Activated CD4-positive, alpha-beta memory T cell treated with anti-CD3 and anti-CD28 coated beads for 36 hours (primary cell): ENCODE measurements around the gene CFL1. TPM values are rescaled to one million over a fixed set of nuclear protein-coding genes. Genes with fewer than 3 reads are reported as not detected.

Source experiments
- CTCF ChIA-PET: fragments of 350-600 bp; sonication (Branson Sonifier 250); formaldehyde crosslinking; loops from one replicate; lab custom pipeline; 2021; ENCODE audit warnings: antibody characterized with exemption, inconsistent platforms; lab: Charles Lee
- POLR2A ChIA-PET: fragments of 350-600 bp; sonication (Branson Sonifier 250); formaldehyde crosslinking; loops from one replicate; lab custom pipeline; 2021; ENCODE audit warnings: antibody characterized with exemption; lab: Charles Lee
- DNase-seq: peaks from one replicate; pipeline ENCODE4 v3.0.0-alpha.2; 2020
- H3K27ac Mint-ChIP-seq: one replicate; pipeline ENCODE4 v1.8.0; 2021; ENCODE audit warnings: mixed read lengths
- H3K27me3 Mint-ChIP-seq: one replicate; pipeline ENCODE4 v1.8.0; 2021; ENCODE audit warnings: mixed read lengths
- H3K36me3 Mint-ChIP-seq: one replicate; pipeline ENCODE4 v1.8.0; 2021; ENCODE audit warnings: mixed read lengths
- H3K4me1 Mint-ChIP-seq: one replicate; pipeline ENCODE4 v1.8.0; 2021; ENCODE audit warnings: low read depth, mixed read lengths
- H3K4me3 Mint-ChIP-seq: one replicate; pipeline ENCODE4 v1.8.0; 2021; ENCODE audit warnings: mild to moderate bottlenecking, mixed read lengths
- H3K9me3 Mint-ChIP-seq: one replicate; pipeline ENCODE4 v1.8.0; 2021; ENCODE audit warnings: mixed read lengths
- intact Hi-C: fragments of 100-400 bp; cut with micrococcal nuclease; formaldehyde crosslinking; loops from one replicate; pipeline ENCODE4 v1.15.1; 2023
- total RNA-seq, 2 experiments: library from RNA; stranded (reverse); gene quantifications; one replicate each; pipeline ENCODE4 v1.2.3, GENCODE V29; 2021

The CFL1 gene
- total RNA-seq, 2 experiments from 2014 or later = 1,166 to 1,191 TPM

GRCh38 chr11:65854852-65855837, 2.8 kb downstream of the CFL1 start:
- intact Hi-C loops = no loop called here

DNA sequence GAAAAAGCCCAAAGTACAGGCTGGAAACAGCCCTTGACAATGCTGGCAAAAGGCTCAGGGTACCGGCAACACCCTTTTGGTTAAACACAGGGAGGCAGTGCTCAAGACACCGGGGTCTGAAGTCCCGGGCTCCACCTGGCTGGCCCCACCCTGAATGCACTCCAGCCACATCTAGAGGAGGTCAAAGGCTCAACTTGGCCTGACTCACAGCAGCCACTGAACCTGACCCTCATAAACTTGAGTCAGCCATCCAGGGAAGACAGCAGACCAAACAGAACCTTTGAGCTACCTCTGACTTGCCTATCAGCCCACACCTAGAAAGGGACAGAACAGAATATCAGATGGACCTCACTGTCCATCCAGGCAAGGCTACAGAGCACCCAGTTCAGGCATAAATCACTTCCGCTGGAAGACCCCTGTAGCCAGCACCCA, 3.8 kb downstream of the CFL1 start:
- POLR2A ChIA-PET = interaction anchor here (1.1 kb wide), 1 partner anchor 9 kb away, joined by 5 read pairs; no protein-coding TSS in a partner anchor
- H3K9me3 Mint-ChIP-seq = peaks cover 10% of the 10 kb centered on the region
- peak overlapping the region; percentile 59 for H3K4me3 Mint-ChIP-seq
- CTCF ChIA-PET = interaction anchor here (0.9 to 3.6 kb wide), 2 partner anchors 35 to 143 kb away, joined by 3 to 33 read pairs; partner anchors contain the start of genes CCDC85B and FIBP
- DNase-seq = peak; percentile 5
- peaks cover 30% of the 10 kb centered on the region for H3K4me1 Mint-ChIP-seq
- intact Hi-C loops = no loop called here
- no peaks in the 10 kb centered on the region for H3K27me3 Mint-ChIP-seq
- H3K36me3 Mint-ChIP-seq = peaks cover 57% of the 10 kb centered on the region
- H3K27ac Mint-ChIP-seq = peak overlapping the region; percentile 13

More at GRCh38 chr11:65854852-65855837, 2.8 kb downstream of the CFL1 start:
- Mint-ChIP-seq H3K36me3 (peaks cover 57% of the 10 kb centered on the region), H3K4me3 (peak overlapping the region; percentile 88), H3K27ac (peak overlapping the region; percentile 58), H3K4me1 (peaks cover 33% of the 10 kb centered on the region), H3K27me3 (no peaks in the 10 kb centered on the region), H3K9me3 (peaks cover 10% of the 10 kb centered on the region)
- ChIA-PET POLR2A (no interaction called here), CTCF (interaction anchor here (10.5 kb wide), 1 partner anchor 32 kb away, joined by 277 read pairs; the partner anchor contains the start of genes CCDC85B and FIBP)
- DNase-seq = peak; percentile 4

GRCh38 chr11:65853246-65853979, 4.6 kb downstream of the CFL1 start:
- CTCF ChIA-PET = interaction anchor here (0.9 to 3.7 kb wide), 5 partner anchors 7 to 228 kb away, joined by 3 to 33 read pairs (median 14); partner anchors contain the start of genes CCDC85B, FIBP, KAT5 and MUS81
- Mint-ChIP-seq H3K4me3 (no peak overlapping the region), H3K9me3 (peaks cover 10% of the 10 kb centered on the region), H3K27me3 (no peaks in the 10 kb centered on the region), H3K36me3 (peaks cover 57% of the 10 kb centered on the region), H3K4me1 (peaks cover 30% of the 10 kb centered on the region), H3K27ac (peak overlapping the region; percentile 5)
- intact Hi-C loops = no loop called here
- DNase-seq = no peak
- POLR2A ChIA-PET = interaction anchor here (0.9 to 2.9 kb wide), 7 partner anchors 8 to 134 kb away, joined by 3 to 15 read pairs (median 3); partner anchors contain the start of genes CCDC85B and SNX32

DNA sequence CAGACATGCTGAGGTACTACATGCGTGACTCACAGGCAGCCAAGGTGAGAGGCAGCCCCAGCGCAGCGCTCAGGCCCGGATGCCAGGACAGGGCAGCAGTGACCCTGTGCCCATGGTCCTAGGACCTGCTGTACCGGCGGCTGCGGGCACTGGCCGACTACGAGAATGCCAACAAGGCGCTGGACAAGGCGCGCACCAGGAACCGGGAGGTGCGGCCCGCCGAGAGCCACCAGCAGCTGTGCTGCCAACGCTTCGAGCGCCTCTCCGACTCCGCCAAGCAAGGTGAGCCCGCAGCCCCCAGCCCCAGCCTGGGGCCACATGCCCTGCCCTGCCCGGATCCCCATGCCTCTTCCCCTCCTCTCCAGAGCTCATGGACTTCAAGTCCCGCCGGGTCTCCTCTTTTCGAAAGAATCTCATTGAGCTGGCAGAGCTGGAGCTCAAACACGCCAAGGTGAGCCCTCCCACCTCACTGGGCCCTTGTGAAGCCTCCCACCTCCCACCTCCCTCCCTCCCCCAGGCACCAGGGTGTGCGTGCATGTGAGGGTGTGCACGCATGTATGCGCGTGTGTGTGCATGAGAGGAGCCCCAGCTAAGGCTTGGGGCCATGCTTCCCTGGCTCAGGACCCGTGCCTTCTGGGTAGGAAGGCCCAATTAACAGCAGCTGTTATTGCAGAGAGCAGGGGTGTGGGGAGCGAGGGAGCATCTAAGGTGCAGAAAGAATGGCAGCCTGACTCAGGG, 5.3 kb downstream of the CFL1 start:
- peaks cover 10% of the 10 kb centered on the region for H3K9me3 Mint-ChIP-seq
- no peak overlapping the region for H3K27ac Mint-ChIP-seq
- intact Hi-C loops = no loop called here

DNA sequence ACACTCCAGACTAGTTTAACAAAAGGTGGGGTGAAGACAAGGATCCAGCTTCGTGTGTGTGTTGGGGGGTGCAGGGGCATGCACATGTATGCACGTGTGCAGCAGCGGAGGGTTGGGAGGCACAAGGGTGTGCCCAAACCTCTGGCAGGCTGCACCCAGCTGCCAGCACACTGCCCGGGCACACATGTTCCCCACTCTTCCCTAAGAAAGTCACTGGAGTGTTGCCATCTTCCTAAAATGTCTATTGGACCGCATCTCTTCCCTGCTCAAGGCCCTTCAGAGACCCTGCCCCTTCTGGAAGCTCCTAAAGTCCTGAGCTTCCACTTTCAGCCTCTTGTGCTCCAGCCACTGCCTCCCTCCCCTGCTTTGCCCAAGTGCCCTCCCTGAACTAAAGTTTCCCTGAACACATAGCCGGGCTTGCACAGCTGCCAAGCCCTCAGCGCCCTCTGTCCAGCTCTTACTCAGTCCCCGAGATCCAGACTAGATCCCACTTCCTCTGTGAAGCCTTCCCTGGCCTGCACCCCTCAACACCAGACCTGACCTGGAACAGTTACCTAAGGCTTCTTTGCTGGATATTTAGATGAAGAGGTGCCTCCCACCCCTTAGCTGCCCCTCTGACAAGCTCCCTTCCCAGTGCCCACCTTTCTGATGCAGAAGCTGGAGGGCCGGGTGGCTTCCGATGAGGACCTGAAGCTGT, 6.0 kb downstream of the CFL1 start:
- Mint-ChIP-seq H3K4me1 (peaks cover 30% of the 10 kb centered on the region), H3K4me3 (no peak overlapping the region)
- intact Hi-C loops = no loop called here

More for the DNA sequence above, 5.3 kb downstream of the CFL1 start:
- peak; percentile 7 for DNase-seq
- Mint-ChIP-seq H3K36me3 (peaks cover 56% of the 10 kb centered on the region), H3K27me3 (no peaks in the 10 kb centered on the region), H3K4me3 (no peak overlapping the region), H3K4me1 (peaks cover 30% of the 10 kb centered on the region)
- POLR2A ChIA-PET = interaction anchor here (0.9 to 2.9 kb wide), 8 partner anchors 8 to 133 kb away, joined by 3 to 15 read pairs (median 4); partner anchors contain the start of genes CCDC85B and SNX32
- CTCF ChIA-PET = interaction anchor here (1.2 to 3.7 kb wide), 5 partner anchors 8 to 227 kb away, joined by 3 to 33 read pairs (median 23); partner anchors contain the start of genes CCDC85B, FIBP, KAT5 and MUS81

DNA sequence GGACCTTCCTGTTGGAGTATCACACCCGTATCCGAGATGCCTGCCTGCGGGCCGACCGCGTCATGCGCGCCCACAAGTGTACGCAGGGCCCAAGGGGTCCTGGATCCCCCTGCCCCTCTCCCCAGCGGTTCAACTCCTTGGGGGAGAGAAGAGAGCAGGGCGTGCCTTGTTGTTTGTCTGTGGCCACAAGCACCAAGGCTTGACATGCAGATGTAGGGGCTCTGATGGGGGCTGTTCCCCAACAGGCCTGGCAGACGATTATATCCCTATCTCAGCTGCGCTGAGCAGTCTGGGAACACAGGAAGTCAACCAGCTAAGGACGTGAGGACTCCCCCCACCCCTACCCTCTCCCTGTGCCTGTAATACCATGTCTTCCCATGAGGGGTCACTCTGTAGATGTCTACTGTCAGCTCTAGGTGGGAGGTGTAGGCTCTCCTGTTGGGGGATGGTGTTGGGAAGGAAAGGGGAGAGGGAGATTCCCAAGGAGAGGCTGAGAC, 6.8 kb downstream of the CFL1 start:
- ChIA-PET POLR2A (interaction anchor here (0.8 to 2.9 kb wide), 3 partner anchors 18 to 50 kb away, joined by 3 to 15 read pairs (median 3); no protein-coding TSS in a partner anchor), CTCF (interaction anchor here (0.8 to 3.7 kb wide), 11 partner anchors 10 to 194 kb away, joined by 3 to 33 read pairs (median 7); partner anchors contain the start of genes CCDC85B, FIBP, KAT5 and MUS81)
- intact Hi-C loops = no loop called here
- peaks cover 10% of the 10 kb centered on the region for H3K9me3 Mint-ChIP-seq
- no peak overlapping the region for H3K4me3 Mint-ChIP-seq
- peak; percentile 24 for DNase-seq
- peaks cover 46% of the 10 kb centered on the region for H3K36me3 Mint-ChIP-seq
- no peaks in the 10 kb centered on the region for H3K27me3 Mint-ChIP-seq
- H3K4me1 Mint-ChIP-seq = peaks cover 22% of the 10 kb centered on the region
- no peak overlapping the region for H3K27ac Mint-ChIP-seq

More for the DNA sequence above, 6.0 kb downstream of the CFL1 start:
- POLR2A ChIA-PET = interaction anchor here (0.8 to 2.9 kb wide), 6 partner anchors 14 to 49 kb away, joined by 3 to 15 read pairs (median 3); partner anchors contain the start of gene CCDC85B
- H3K27me3 Mint-ChIP-seq = no peaks in the 10 kb centered on the region
- H3K27ac Mint-ChIP-seq = no peak overlapping the region
- DNase-seq = peak; percentile 8
- peaks cover 10% of the 10 kb centered on the region for H3K9me3 Mint-ChIP-seq
- peaks cover 54% of the 10 kb centered on the region for H3K36me3 Mint-ChIP-seq
- CTCF ChIA-PET = interaction anchor here (0.8 to 3.7 kb wide), 12 partner anchors 9 to 226 kb away, joined by 3 to 33 read pairs (median 6); partner anchors contain the start of genes CCDC85B, FIBP, KAT5 and MUS81

DNA sequence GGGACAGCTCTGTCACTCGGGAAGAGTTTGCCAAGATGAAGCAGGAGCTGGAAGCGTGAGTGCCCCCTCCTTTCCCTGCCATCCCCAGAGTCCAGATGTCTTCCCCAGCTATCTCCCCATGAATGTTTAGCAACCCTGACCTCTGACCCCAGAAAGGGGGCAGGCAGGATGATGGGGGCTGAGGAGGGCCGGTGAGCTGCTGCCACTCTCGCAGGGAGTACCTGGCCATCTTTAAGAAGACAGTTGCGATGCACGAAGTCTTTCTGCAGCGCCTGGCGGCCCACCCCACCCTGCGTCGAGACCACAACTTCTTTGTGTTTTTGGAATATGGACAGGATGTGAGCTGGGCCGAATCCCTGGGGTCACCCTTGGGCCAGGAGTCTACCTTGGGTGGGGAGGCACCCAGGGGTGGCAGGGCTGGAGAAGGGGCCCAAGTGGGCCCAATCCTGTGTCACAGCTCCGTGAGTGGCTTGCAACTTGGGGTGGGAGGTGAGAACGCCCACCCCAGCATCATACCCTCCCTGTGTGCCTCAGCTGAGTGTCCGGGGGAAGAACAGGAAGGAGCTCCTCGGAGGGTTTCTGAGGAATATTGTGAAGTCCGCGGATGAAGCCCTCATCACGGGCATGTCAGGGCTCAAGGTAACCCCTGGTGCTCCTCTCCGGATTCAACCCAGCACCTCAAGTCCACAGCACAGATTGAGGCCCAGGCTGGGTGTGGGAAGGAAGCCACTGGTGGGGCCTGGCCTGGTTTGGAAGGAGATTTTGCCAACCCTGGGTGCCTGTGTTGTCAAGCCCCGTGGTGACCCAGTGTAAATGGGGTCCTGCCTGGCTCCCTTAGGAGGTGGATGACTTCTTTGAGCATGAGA, 7.5 kb downstream of the CFL1 start:
- H3K36me3 Mint-ChIP-seq = peaks cover 39% of the 10 kb centered on the region
- intact Hi-C loops = no loop called here
- peak; percentile 15 for DNase-seq
- ChIA-PET CTCF (interaction anchor here (0.9 to 3.7 kb wide), 12 partner anchors 10 to 147 kb away, joined by 3 to 33 read pairs (median 6); partner anchors contain the start of genes CCDC85B, FIBP, KAT5 and MUS81), POLR2A (interaction anchor here (0.8 kb wide), 2 partner anchors 9 to 13 kb away, joined by 3 read pairs; no protein-coding TSS in a partner anchor)
- H3K4me3 Mint-ChIP-seq = no peak overlapping the region
- peaks cover 10% of the 10 kb centered on the region for H3K9me3 Mint-ChIP-seq
- no peak overlapping the region for H3K27ac Mint-ChIP-seq
- peaks cover 15% of the 10 kb centered on the region for H3K4me1 Mint-ChIP-seq
- H3K27me3 Mint-ChIP-seq = no peaks in the 10 kb centered on the region

GRCh38 chr11:65849771-65850216, 8.2 kb downstream of the CFL1 start:
- intact Hi-C loops = no loop called here

DNA sequence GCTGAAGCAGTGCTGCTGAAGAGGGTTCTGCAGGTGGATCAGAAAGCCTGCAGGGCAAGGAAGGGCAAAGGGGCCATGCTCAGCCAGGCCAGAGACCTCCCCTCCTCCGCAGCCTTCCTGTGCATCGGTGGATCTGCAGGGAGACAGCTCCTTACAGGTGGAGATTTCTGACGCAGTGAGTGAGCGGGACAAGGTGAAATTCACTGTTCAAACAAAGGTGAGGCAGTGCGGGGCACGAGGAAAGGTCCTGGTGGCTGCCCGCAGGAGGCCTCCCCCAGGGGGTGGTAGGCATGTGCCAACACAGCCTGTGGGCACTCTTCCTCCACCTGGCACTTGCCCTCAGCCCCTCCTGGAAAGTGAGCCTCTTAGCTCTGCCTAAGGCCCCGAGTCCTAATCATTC, 8.6 kb downstream of the CFL1 start:
- no peak overlapping the region for H3K4me3 Mint-ChIP-seq
- intact Hi-C loops = no loop called here
- H3K4me1 Mint-ChIP-seq = peaks cover 8% of the 10 kb centered on the region
- H3K27me3 Mint-ChIP-seq = no peaks in the 10 kb centered on the region
- H3K27ac Mint-ChIP-seq = no peak overlapping the region
- POLR2A ChIA-PET = no interaction called here
- peaks cover 30% of the 10 kb centered on the region for H3K36me3 Mint-ChIP-seq
- no peak for DNase-seq
- CTCF ChIA-PET = interaction anchor here (0.7 to 3.7 kb wide), 4 partner anchors 11 to 39 kb away, joined by 3 to 26 read pairs (median 4); partner anchors contain the start of genes FIBP and MUS81
- peaks cover 10% of the 10 kb centered on the region for H3K9me3 Mint-ChIP-seq

More at GRCh38 chr11:65849771-65850216, 8.2 kb downstream of the CFL1 start:
- no peak for DNase-seq
- CTCF ChIA-PET = interaction anchor here (0.7 to 3.7 kb wide), 6 partner anchors 11 to 40 kb away, joined by 3 to 26 read pairs (median 4); partner anchors contain the start of genes CCDC85B, FIBP and MUS81
- H3K27me3 Mint-ChIP-seq = no peaks in the 10 kb centered on the region
- peaks cover 11% of the 10 kb centered on the region for H3K4me1 Mint-ChIP-seq
- H3K4me3 Mint-ChIP-seq = no peak overlapping the region
- H3K9me3 Mint-ChIP-seq = peaks cover 10% of the 10 kb centered on the region
- peaks cover 34% of the 10 kb centered on the region for H3K36me3 Mint-ChIP-seq
- POLR2A ChIA-PET = interaction anchor here (0.8 kb wide), 2 partner anchors 10 to 14 kb away, joined by 3 read pairs; no protein-coding TSS in a partner anchor
- no peak overlapping the region for H3K27ac Mint-ChIP-seq
